Measurements from ENCODE around the gene MCHR2.

MCHR2 gene

DNA sequence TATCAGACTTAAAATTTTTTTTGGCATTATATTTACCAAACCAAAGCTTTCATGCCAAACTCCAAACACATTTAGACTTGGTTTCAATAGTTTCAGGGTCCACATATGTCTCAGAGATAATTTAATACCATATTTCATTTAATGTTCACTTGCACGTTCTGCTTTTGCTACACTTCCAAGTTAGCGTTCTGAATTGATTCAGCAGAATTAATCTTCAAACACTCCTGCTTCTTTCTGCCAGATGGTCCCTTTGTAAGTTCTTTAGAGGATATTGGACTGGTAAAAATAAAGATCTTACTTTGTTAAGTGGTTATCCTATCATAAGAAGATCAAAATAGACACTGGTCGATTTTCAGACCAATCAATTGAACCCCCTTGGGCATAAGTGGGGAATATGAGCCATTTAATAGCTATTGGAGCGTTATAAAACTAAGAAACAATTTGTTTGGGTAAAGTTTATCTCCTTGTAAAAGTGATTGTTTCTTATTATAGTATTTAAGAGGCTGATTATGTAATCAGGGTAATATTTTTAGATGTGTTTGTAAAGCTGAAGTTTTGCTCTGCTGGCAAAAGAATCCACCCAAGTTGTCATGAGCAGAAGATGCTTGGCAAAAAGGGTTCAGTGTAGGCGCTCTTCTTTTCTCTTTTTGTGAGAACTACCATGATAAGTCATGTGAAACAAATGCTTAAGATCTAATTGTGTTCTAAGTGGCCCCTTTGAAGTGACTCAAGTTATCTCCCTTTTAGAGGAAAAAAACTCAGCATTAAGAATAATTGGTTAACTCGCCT lies 92.2 kb downstream of the MCHR2 start:
- DNase-seq = no peak

- no peak for DNase-seq
Observed at GRCh38 chr6:99894815-99895214, 99.2 kb downstream of the MCHR2 start.

DNA sequence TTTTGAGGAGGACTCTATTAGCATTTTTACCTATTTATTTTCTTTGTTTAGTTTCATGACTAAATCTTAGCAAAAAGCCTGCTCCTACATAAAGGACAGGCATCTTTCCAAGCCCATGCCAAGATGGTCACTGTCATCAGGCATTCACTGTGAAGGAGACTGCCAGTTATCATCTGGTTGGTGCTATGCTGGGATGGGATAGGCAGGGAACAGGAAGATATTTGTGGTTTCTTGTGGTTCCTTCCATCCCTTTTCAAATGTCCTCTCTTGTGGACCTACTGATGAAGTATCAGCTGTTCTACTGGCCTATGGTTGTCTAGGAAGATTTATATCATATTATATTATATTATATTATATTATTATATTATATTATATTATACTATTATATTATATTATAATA lies 107.0 kb downstream of the MCHR2 start:
- DNase-seq = no peak

DNA sequence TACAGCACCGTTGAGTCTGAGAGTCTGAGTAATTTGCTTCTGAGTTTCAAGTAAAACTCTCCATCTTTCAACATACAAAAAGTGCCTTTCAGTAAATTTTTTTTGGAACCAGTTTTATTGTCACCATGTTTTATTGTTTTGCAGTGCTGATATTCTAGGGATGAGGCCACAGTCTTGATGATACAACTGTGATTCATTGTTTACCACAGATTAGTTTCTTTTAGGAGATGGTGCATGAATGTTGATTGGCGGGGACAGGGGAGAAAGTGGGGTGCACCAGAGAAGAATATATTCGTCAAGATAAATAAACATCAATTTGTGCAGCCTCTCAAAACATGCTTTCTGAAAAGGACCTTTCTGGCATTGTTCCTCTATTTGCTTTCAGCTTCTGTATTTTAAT lies 109.0 kb downstream of the MCHR2 start:
- DNase-seq = no peak

GRCh38 chr6:99882128-99882702 lies 111.8 kb downstream of the MCHR2 start:
- DNase-seq = no peak

DNA sequence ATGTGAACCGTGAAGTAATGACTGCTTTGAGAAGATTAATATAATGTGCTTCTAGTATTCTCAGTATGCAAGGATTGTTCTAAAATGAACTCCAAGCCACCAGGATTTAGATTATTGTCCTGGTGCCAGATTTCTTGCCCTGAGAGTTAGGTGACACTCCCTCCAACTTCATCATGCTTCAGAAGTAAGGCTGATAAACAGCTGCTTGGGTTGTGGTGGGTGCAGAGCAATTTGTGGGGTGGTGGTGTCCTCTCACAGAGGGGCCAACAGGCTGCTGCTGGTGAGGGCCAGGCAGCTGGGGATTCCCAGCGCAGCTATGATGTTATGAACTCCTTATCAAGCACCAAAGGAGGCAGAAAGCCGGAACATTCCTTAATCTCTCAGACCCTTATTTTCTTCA lies 114.6 kb downstream of the MCHR2 start:
- DNase-seq = no peak

- no peak for DNase-seq
Observed at GRCh38 chr6:99875068-99875467, 119.0 kb downstream of the MCHR2 start.

GRCh38 chr6:99873084-99873483 lies 120.9 kb downstream of the MCHR2 start:
- no peak for DNase-seq

- no peak for DNase-seq
Observed at GRCh38 chr6:99871641-99872040, 122.4 kb downstream of the MCHR2 start.
